CD4-positive, alpha-beta memory T cell (primary cell): ENCODE results near the gene LRRK1. TPM values are rescaled to one million over a fixed set of nuclear protein-coding genes. Genes with fewer than 3 reads are reported as not detected.
"Not testable (repeated sequence)": the region's sequence is repeated elsewhere in the genome, so short reads cannot be mapped to it uniquely, and the experiment has no call there.

Experiments
- CTCF ChIA-PET: fragments of 350-600 bp; sonication (Branson Sonifier 250); formaldehyde crosslinking; loops from one replicate; lab custom pipeline; 2021; ENCODE audit warnings: inconsistent platforms; ENCODE audit not compliant: partially characterized antibody; lab: Charles Lee
- POLR2A ChIA-PET: fragments of 350-600 bp; sonication (Branson Sonifier 250); formaldehyde crosslinking; loops from one replicate; lab custom pipeline; 2021; ENCODE audit not compliant: partially characterized antibody; lab: Charles Lee
- DNase-seq, 5 donors: peaks; one replicate each; pipeline versions ENCODE4 v3.0.0 to v3.0.0-alpha.2; 2020 to 2022; ENCODE audit warnings: mixed read lengths in 1 of 5
- H3K27ac ChIP-seq: one replicate; pipeline ENCODE4 v1.7.0; 2013; ENCODE audit warnings: low read depth, low read length
- H3K27me3 ChIP-seq: 2 replicates; pipeline ENCODE4 v1.7.0; 2013; ENCODE audit warnings: mild to moderate bottlenecking, low read length, moderate library complexity; ENCODE audit not compliant: insufficient read depth
- H3K36me3 ChIP-seq: 2 replicates; pipeline ENCODE4 v1.7.0; 2013; ENCODE audit warnings: mild to moderate bottlenecking, low read length, moderate library complexity; ENCODE audit not compliant: insufficient read depth
- H3K4me1 ChIP-seq: 2 replicates; pipeline ENCODE4 v1.7.0; 2013; ENCODE audit warnings: mild to moderate bottlenecking, low read length, moderate library complexity; ENCODE audit not compliant: insufficient read depth
- H3K4me3 ChIP-seq, 2 donors: one replicate each; pipeline ENCODE4 v1.7.0; 2013; ENCODE audit warnings: low read length in 2 of 2, mild to moderate bottlenecking in 1 of 2
- H3K9me3 ChIP-seq, 2 donors: one replicate each; pipeline ENCODE4 v1.7.0; 2013; ENCODE audit warnings: low read length in 2 of 2, control low read depth in 1 of 2; ENCODE audit not compliant: control insufficient read depth in 1 of 2
- H3K27ac Mint-ChIP-seq, 7 donors: one replicate each; pipeline ENCODE4 v1.8.0; 2020 to 2021; ENCODE audit warnings: mixed read lengths in 7 of 7, mild to moderate bottlenecking in 6 of 7, inconsistent platforms in 3 of 7, moderate library complexity in 3 of 7
- H3K27me3 Mint-ChIP-seq, 2 donors: one replicate each; pipeline ENCODE4 v1.8.0; 2020 to 2021; ENCODE audit warnings: mixed read lengths in 2 of 2
- H3K36me3 Mint-ChIP-seq, 2 donors: one replicate each; pipeline ENCODE4 v1.8.0; 2020 to 2021; ENCODE audit warnings: mixed read lengths in 2 of 2, inconsistent platforms in 1 of 2, mild to moderate bottlenecking in 1 of 2
- H3K4me1 Mint-ChIP-seq, 4 donors: one replicate each; pipeline ENCODE4 v1.8.0; 2020 to 2021; ENCODE audit warnings: mixed read lengths in 4 of 4, mild to moderate bottlenecking in 1 of 4
- H3K4me3 Mint-ChIP-seq, 8 donors: one replicate each; pipeline ENCODE4 v1.8.0; 2020 to 2021; ENCODE audit warnings: mixed read lengths in 8 of 8, mild to moderate bottlenecking in 7 of 8, moderate library complexity in 6 of 8, inconsistent platforms in 3 of 8
- H3K9me3 Mint-ChIP-seq, 8 donors: one replicate each; pipeline ENCODE4 v1.8.0; 2020 to 2021; ENCODE audit warnings: mixed read lengths in 8 of 8, mild to moderate bottlenecking in 5 of 8, inconsistent platforms in 3 of 8, moderate library complexity in 1 of 8
- intact Hi-C: fragments of 100-400 bp; cut with micrococcal nuclease; formaldehyde crosslinking; loops from one replicate; pipeline ENCODE4 v1.15.1; 2023
- polyA plus RNA-seq, 2 donors: library from polyadenylated mRNA; unstranded; fragments of 300-500 nt; fragmentation: Illumina TruSeq; gene quantifications; one replicate each; pipeline ENCODE4 v1.2.3, GENCODE V29; 2021
- total RNA-seq, 2 experiments: library from RNA; stranded (reverse); gene quantifications; one replicate each; pipeline ENCODE4 v1.2.3, GENCODE V29; 2021

LRRK1 gene
- total and polyA plus RNA-seq, 4 experiments from 2014 or later = 0.50 to 0.58 (median 0.53) TPM; not detected in 1

GRCh38 chr15:101068523-101068960 is 149.4 kb downstream of the LRRK1 start:
- intact Hi-C loops = no loop called here
- ChIA-PET CTCF (no interaction called here), POLR2A (no interaction called here)
- Histone ChIP-seq H3K4me3 (no peak overlapping the region), H3K4me1 (no peaks in the 10 kb centered on the region), H3K27me3 (no peaks in the 10 kb centered on the region), H3K9me3 (no peaks in the 10 kb centered on the region), H3K36me3 (no peaks in the 10 kb centered on the region), H3K27ac (no peak overlapping the region)
- Mint-ChIP-seq H3K27me3 (no peaks in the 10 kb centered on the region), H3K4me1 (no peaks in the 10 kb centered on the region), H3K36me3 (no peaks in the 10 kb centered on the region), H3K27ac (no peak overlapping the region), H3K9me3 (no peaks in the 10 kb centered on the region), H3K4me3 (no peak overlapping the region)
- no peak for DNase-seq

- no peaks in the 10 kb centered on the region for H3K27me3 ChIP-seq
- H3K4me3 ChIP-seq = no peak overlapping the region
- ChIA-PET CTCF (no interaction called here), POLR2A (no interaction called here)
- Mint-ChIP-seq H3K27me3 (no peaks in the 10 kb centered on the region), H3K27ac (no peak overlapping the region), H3K9me3 (no peaks in the 10 kb centered on the region), H3K4me3 (no peak overlapping the region), H3K36me3 (no peaks in the 10 kb centered on the region), H3K4me1 (no peaks in the 10 kb centered on the region)
- H3K36me3 ChIP-seq = no peaks in the 10 kb centered on the region
- no peaks in the 10 kb centered on the region for H3K4me1 ChIP-seq
- H3K27ac ChIP-seq = no peak overlapping the region
- no peak for DNase-seq
- H3K9me3 ChIP-seq = no peaks in the 10 kb centered on the region
- intact Hi-C loops = no loop called here
Observed at GRCh38 chr15:101068961-101069653, 149.9 kb downstream of the LRRK1 start.

- Mint-ChIP-seq H3K36me3 (no peaks in the 10 kb centered on the region), H3K9me3 (no peaks in the 10 kb centered on the region), H3K27ac (no peak overlapping the region), H3K27me3 (no peaks in the 10 kb centered on the region), H3K4me1 (no peaks in the 10 kb centered on the region), H3K4me3 (no peak overlapping the region)
- intact Hi-C loops = no loop called here
- Histone ChIP-seq H3K4me1 (no peaks in the 10 kb centered on the region), H3K36me3 (no peaks in the 10 kb centered on the region), H3K27ac (no peak overlapping the region), H3K9me3 (no peaks in the 10 kb centered on the region), H3K4me3 (no peak overlapping the region), H3K27me3 (no peaks in the 10 kb centered on the region)
- ChIA-PET CTCF (no interaction called here), POLR2A (no interaction called here)
- no peak for DNase-seq
Observed at GRCh38 chr15:101069654-101069973, 150.5 kb downstream of the LRRK1 start.

GRCh38 chr15:101070024-101070423 is 150.9 kb downstream of the LRRK1 start:
- Mint-ChIP-seq H3K4me1 (no peaks in the 10 kb centered on the region), H3K9me3 (no peaks in the 10 kb centered on the region), H3K27me3 (no peaks in the 10 kb centered on the region), H3K4me3 (no peak overlapping the region), H3K36me3 (no peaks in the 10 kb centered on the region), H3K27ac (peak overlapping the region in 1 of 7 donors; percentile 30)
- no peak overlapping the region for H3K27ac ChIP-seq
- CTCF ChIA-PET = interaction anchor here (0.7 to 1.0 kb wide), 3 partner anchors 13 to 48 kb away, joined by 3 to 4 read pairs (median 3); no protein-coding TSS in a partner anchor
- DNase-seq = no peak
- H3K4me1 ChIP-seq = no peaks in the 10 kb centered on the region
- H3K36me3 ChIP-seq = no peaks in the 10 kb centered on the region
- intact Hi-C loops = loop anchor here (10.0 kb wide), 1 partner anchor 625 kb away; no protein-coding TSS in a partner anchor
- no peaks in the 10 kb centered on the region for H3K9me3 ChIP-seq
- POLR2A ChIA-PET = no interaction called here
- no peak overlapping the region for H3K4me3 ChIP-seq
- H3K27me3 ChIP-seq = no peaks in the 10 kb centered on the region

GRCh38 chr15:101070502-101071273 is 151.5 kb downstream of the LRRK1 start:
- CTCF ChIA-PET = interaction anchor here (0.7 to 1.0 kb wide), 3 partner anchors 13 to 49 kb away, joined by 3 to 4 read pairs (median 3); no protein-coding TSS in a partner anchor
- no peaks in the 10 kb centered on the region for H3K27me3 Mint-ChIP-seq
- POLR2A ChIA-PET = no interaction called here

GRCh38 chr15:101071651-101072050 is 152.5 kb downstream of the LRRK1 start:
- CTCF ChIA-PET = no interaction called here
- H3K36me3 ChIP-seq = no peaks in the 10 kb centered on the region
- POLR2A ChIA-PET = no interaction called here

More at GRCh38 chr15:101070502-101071273, 151.5 kb downstream of the LRRK1 start:
- no peak for DNase-seq
- Histone ChIP-seq H3K4me3 (no peak overlapping the region), H3K27ac (no peak overlapping the region), H3K36me3 (no peaks in the 10 kb centered on the region), H3K9me3 (no peaks in the 10 kb centered on the region), H3K27me3 (no peaks in the 10 kb centered on the region), H3K4me1 (no peaks in the 10 kb centered on the region)
- Mint-ChIP-seq H3K4me3 (no peak overlapping the region), H3K4me1 (no peaks in the 10 kb centered on the region), H3K9me3 (no peaks in the 10 kb centered on the region), H3K27ac (peak overlapping the region in 1 of 7 donors; percentile 30), H3K36me3 (no peaks in the 10 kb centered on the region)
- intact Hi-C loops = loop anchor here (10.0 kb wide), 1 partner anchor 626 kb away; no protein-coding TSS in a partner anchor

GRCh38 chr15:101072235-101072634 is 153.1 kb downstream of the LRRK1 start:
- H3K9me3 ChIP-seq, H3K36me3 ChIP-seq, POLR2A ChIA-PET, CTCF ChIA-PET, H3K4me3 Mint-ChIP-seq, DNase-seq, H3K4me1 ChIP-seq, H3K27ac Mint-ChIP-seq, H3K36me3 Mint-ChIP-seq, H3K4me3 ChIP-seq, H3K27me3 Mint-ChIP-seq, H3K27me3 ChIP-seq, H3K27ac ChIP-seq, H3K4me1 Mint-ChIP-seq, H3K9me3 Mint-ChIP-seq: not testable (repeated sequence)
- intact Hi-C loops = loop anchor here (10.0 kb wide), 1 partner anchor 627 kb away; no protein-coding TSS in a partner anchor

More at GRCh38 chr15:101071651-101072050, 152.5 kb downstream of the LRRK1 start:
- Histone ChIP-seq H3K9me3 (no peaks in the 10 kb centered on the region), H3K27ac (no peak overlapping the region), H3K27me3 (no peaks in the 10 kb centered on the region), H3K4me1 (no peaks in the 10 kb centered on the region), H3K4me3 (no peak overlapping the region)
- Mint-ChIP-seq H3K36me3 (no peaks in the 10 kb centered on the region), H3K27ac (peak overlapping the region in 1 of 7 donors; percentile 6), H3K4me1 (no peaks in the 10 kb centered on the region), H3K9me3 (no peaks in the 10 kb centered on the region), H3K4me3 (no peak overlapping the region), H3K27me3 (no peaks in the 10 kb centered on the region)
- intact Hi-C loops = loop anchor here (10.0 kb wide), 1 partner anchor 627 kb away; no protein-coding TSS in a partner anchor
- no peak for DNase-seq
